GM12878 (cell line): ENCODE results near the gene BRINP3. TPM values are rescaled to one million over a fixed set of nuclear protein-coding genes. Genes with fewer than 3 reads are reported as not detected.

Source experiments
- ATAC-seq: fragments of 200-7000 bp; cut with Tn5 transposase; 3 replicates; pipeline ENCODE4 v1.9.1; 2020; ENCODE audit warnings: mild to moderate bottlenecking, moderate library complexity
- BruUV-seq: library from RNA; stranded (reverse); fragments of 400-500 nt; replicated peaks from 2 replicates; lab custom pipeline; 2021; lab: Mats Ljungman, UMichigan
- CTCF ChIA-PET: fragments of 300-600 bp; sonication (Branson Sonifier 250); formaldehyde crosslinking; extraction: SDS; loops from one replicate; lab custom pipeline; 2021; ENCODE audit warnings: inconsistent platforms; lab: Yijun Ruan, JAX
- POLR2A ChIA-PET: fragments of 350-600 bp; formaldehyde crosslinking; extraction: SDS; loops from one replicate; lab custom pipeline; 2021; ENCODE audit warnings: inconsistent platforms; lab: Charles Lee
- RAD21 ChIA-PET: fragments of 300-600 bp; sonication (Branson Sonifier 250); formaldehyde crosslinking; loops from one replicate; lab custom pipeline; 2023; ENCODE audit warnings: antibody characterized with exemption; ENCODE audit not compliant: unreplicated experiment; lab: Charles Lee
- SMC1A ChIA-PET: fragments of 300-600 bp; sonication (Branson Sonifier 250); formaldehyde crosslinking; loops from one replicate; lab custom pipeline; 2023; ENCODE audit not compliant: unreplicated experiment, uncharacterized antibody; lab: Charles Lee
- DNase-seq: peaks from one replicate; pipeline ENCODE4 v3.0.0-alpha.2; 2011; ENCODE audit warnings: low read depth, low spot score
- FAIRE-seq: peaks from 3 replicates; lab custom pipeline; 2011; peaks lifted over from hg19 to GRCh38; lab: Jason Lieb, UNC
- H2AFZ ChIP-seq: 2 replicates; pipeline ENCODE4 v1.6.0; 2011; ENCODE audit warnings: low read depth, low read length, control low read depth; ENCODE audit not compliant: control insufficient read depth
- H3K27ac ChIP-seq: 2 replicates; pipeline ENCODE4 v1.5.1; 2011; ENCODE audit warnings: control low read depth; ENCODE audit not compliant: control insufficient read depth, insufficient read depth
- H3K27me3 ChIP-seq, 2 experiments: replicated peaks in 1 of 2; 2 replicates each; pipeline versions ENCODE4 v1.6.0 to v1.6.1; 2011; ENCODE audit warnings: low read length in 1 of 2; ENCODE audit not compliant: control insufficient read depth in 2 of 2, insufficient read depth in 2 of 2
- H3K36me3 ChIP-seq, 2 experiments: 2 replicates each; pipeline ENCODE4 v1.5.1; 2011; ENCODE audit warnings: low read length in 1 of 2; ENCODE audit not compliant: control insufficient read depth in 2 of 2, insufficient read depth in 2 of 2
- H3K4me1 ChIP-seq: 2 replicates; pipeline ENCODE4 v1.6.1; 2011; ENCODE audit warnings: mild to moderate bottlenecking, low read length, moderate library complexity, mixed read lengths; ENCODE audit not compliant: control insufficient read depth, insufficient read depth
- H3K4me2 ChIP-seq: 2 replicates; pipeline ENCODE4 v1.6.0; 2011; ENCODE audit warnings: control low read depth; ENCODE audit not compliant: control insufficient read depth, insufficient read depth
- H3K4me3 ChIP-seq: fragments of 200-600 bp; sonication (generic); 2 replicates; pipeline ENCODE4 v1.5.1; 2016
- H3K79me2 ChIP-seq: 2 replicates; pipeline ENCODE4 v1.6.0; 2011; ENCODE audit warnings: low read length; ENCODE audit not compliant: control insufficient read depth, insufficient read depth
- H3K9ac ChIP-seq: 2 replicates; pipeline ENCODE4 v1.8.0; 2011; ENCODE audit warnings: low read length, control low read depth, mixed read lengths; ENCODE audit not compliant: control insufficient read depth, insufficient read depth
- H3K9me3 ChIP-seq: replicated peaks from 3 replicates; pipeline ENCODE4 v1.5.1; 2011; ENCODE audit warnings: mild to moderate bottlenecking, low read length; ENCODE audit not compliant: control insufficient read depth, insufficient read depth
- H4K20me1 ChIP-seq: 2 replicates; pipeline ENCODE4 v1.6.0; 2011; ENCODE audit not compliant: control insufficient read depth, insufficient read depth
- CBX5 ChIP-seq: sonication (generic); IDR thresholded peaks from 2 replicates; pipeline ENCODE4 v1.6.1; 2016; ENCODE audit warnings: low read depth, moderate library complexity, mild to moderate bottlenecking, inconsistent platforms
- CEBPB ChIP-seq, 2 experiments: fragments of 150-350 bp in 1 of 2; IDR thresholded peaks; 2 replicates each; pipeline ENCODE4 v1.6.1; 2012 to 2014; ENCODE audit warnings: low read depth in 2 of 2, low read length in 2 of 2, borderline replicate concordance in 1 of 2, inconsistent platforms in 1 of 2
- CREB1 ChIP-seq: IDR thresholded peaks from 2 replicates; pipeline ENCODE4 v1.6.1; 2012; ENCODE audit warnings: low read depth, mild to moderate bottlenecking, inconsistent platforms
- CREM ChIP-seq: IDR thresholded peaks from 2 replicates; pipeline ENCODE4 v1.6.1; 2014; ENCODE audit warnings: antibody characterized with exemption, low read depth
- EED ChIP-seq: sonication (generic); IDR thresholded peaks from 2 replicates; pipeline ENCODE4 v1.6.1; 2016; ENCODE audit warnings: antibody characterized with exemption, low read depth
- EZH2 ChIP-seq: IDR thresholded peaks from 2 replicates; pipeline ENCODE4 v1.6.1; 2012; ENCODE audit warnings: low read depth, mild to moderate bottlenecking, control low read depth, inconsistent platforms, low read length, borderline replicate concordance; ENCODE audit not compliant: control insufficient read depth
- HCFC1 ChIP-seq: fragments of 150-350 bp; IDR thresholded peaks from 2 replicates; pipeline ENCODE4 v1.6.1; 2014; ENCODE audit warnings: low read length
- IRF4 ChIP-seq: IDR thresholded peaks from 2 replicates; pipeline ENCODE4 v1.6.1; 2011; ENCODE audit warnings: low read depth, low read length
- MTA2 ChIP-seq: fragments of 450-650 bp; IDR thresholded peaks from 2 replicates; pipeline ENCODE4 v1.6.1; 2016; ENCODE audit warnings: low read depth, mild to moderate bottlenecking, moderate library complexity
- NFXL1 ChIP-seq: fragments of 450-650 bp; IDR thresholded peaks from 2 replicates; pipeline ENCODE4 v1.6.1; 2017; ENCODE audit warnings: antibody characterized with exemption, mild to moderate bottlenecking, borderline replicate concordance
- POLR2AphosphoS5 ChIP-seq: IDR thresholded peaks from 2 replicates; pipeline ENCODE4 v1.6.1; 2011; ENCODE audit warnings: mild to moderate bottlenecking, low read length, inconsistent platforms
- RB1 ChIP-seq: fragments of 450-650 bp; formaldehyde crosslinking; IDR thresholded peaks from 2 replicates; pipeline ENCODE4 v1.6.1; 2017; ENCODE audit warnings: mild to moderate bottlenecking, borderline replicate concordance
- SREBF1 ChIP-seq: IDR thresholded peaks from 2 replicates; pipeline ENCODE4 v1.6.1; 2012; ENCODE audit warnings: mild to moderate bottlenecking, low read length
- STAT1 ChIP-seq: fragments of 450-650 bp; conservative IDR thresholded peaks from 2 replicates; pipeline ENCODE4 v1.6.1; 2014; ENCODE audit warnings: antibody characterized with exemption, mild to moderate bottlenecking
- WGBS: methylation state at CpG from one replicate; pipeline ENCODE4 v1.1.6; 2016; ENCODE audit warnings: low lambda C conversion rate; ENCODE audit not compliant: insufficient replicate concordance, insufficient coverage; ENCODE audit errors: missing lambda C conversion rate; 5-methylcytosine and 5-hydroxymethylcytosine counted together
- in situ Hi-C: fragments of 300-500 bp; cut with MboI; formaldehyde crosslinking; loops from 9 replicates; pipeline ENCODE4 v1.14.3; 2018; ENCODE audit warnings: mixed read lengths
- intact Hi-C: fragments of 100-400 bp; cut with micrococcal nuclease; formaldehyde crosslinking; loops from one replicate; pipeline ENCODE4 v1.14.2; 2022; ENCODE audit not compliant: unreplicated experiment
- polyA plus RNA-seq, 11 experiments: library from polyadenylated mRNA; depleted of rRNA in 4 of 11; unstranded in 6 of 11; stranded (reverse) in 5 of 11; fragments of >200 nt; fragmentation: Nextera tagmentation in 4 of 11; fragmentation: Illumina TruSeq in 1 of 11; extraction: Ambion mirVana in 4 of 11; extraction: Trizol in 1 of 11; gene quantifications; 1 replicate in 1 of 11; 2 replicates in 10 of 11; pipeline versions ENCODE4 v1.2.1 to v1.2.3, GENCODE V29; 2011 to 2016; ENCODE audit warnings: inconsistent platforms in 2 of 11, missing spikeins in 2 of 11, low read depth in 1 of 11
- total RNA-seq, 4 experiments: library from RNA; depleted of rRNA in 3 of 4; stranded (reverse); fragments of >200 nt in 3 of 4; fragmentation: Illumina TruSeq in 1 of 4; extraction: Trizol in 1 of 4; gene quantifications; 2 replicates each; pipeline versions ENCODE4 v1.2.1 to v1.2.3, GENCODE V29; 2013 to 2021
- TF ChIP-seq, protein P1 (sequence below): fragments of 450-650 bp; IDR thresholded peaks from 2 replicates; pipeline ENCODE4 v1.6.1; 2017; ENCODE audit warnings: mild to moderate bottlenecking, moderate library complexity
- TF ChIP-seq, protein P2 (sequence below): fragments of 450-650 bp; IDR thresholded peaks from 2 replicates; pipeline ENCODE4 v1.6.1; 2018; ENCODE audit warnings: borderline replicate concordance, mild to moderate bottlenecking; ENCODE audit not compliant: partially characterized antibody
- TF ChIP-seq, protein P3 (sequence below): fragments of 450-650 bp; IDR thresholded peaks from 2 replicates; pipeline ENCODE4 v1.6.1; 2017; ENCODE audit warnings: borderline replicate concordance

The BRINP3 gene
- total and polyA plus RNA-seq, 10 of the 15 experiments (the other 5 are each of a cell fraction or from before 2014, with no cell fraction given): under 0.01 TPM; not detected in 9

DNA sequence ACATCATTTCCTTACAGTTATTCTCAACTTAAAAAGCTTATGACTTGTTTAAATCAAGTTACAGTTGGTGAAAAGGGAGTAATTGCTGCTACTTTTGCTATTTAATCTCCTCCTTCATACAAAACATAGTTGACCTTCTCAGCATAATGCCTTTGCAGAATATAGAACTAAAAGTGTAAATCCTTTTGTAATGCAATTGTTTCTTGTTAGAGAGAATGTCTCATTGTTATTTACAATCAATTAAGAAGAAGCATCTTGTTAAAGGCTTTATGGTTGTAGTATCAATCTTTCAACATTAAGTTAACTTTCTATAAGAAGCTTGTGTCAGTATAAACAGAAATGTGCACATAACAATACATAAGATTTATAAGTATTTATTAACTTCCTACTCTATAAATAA lies 360.7 kb downstream of the BRINP3 start (continued):
- TF ChIP-seq NFXL1 (no peak), SREBF1 (no peak), CBX5 (no peak)
- TF ChIP-seq, protein P1, sequence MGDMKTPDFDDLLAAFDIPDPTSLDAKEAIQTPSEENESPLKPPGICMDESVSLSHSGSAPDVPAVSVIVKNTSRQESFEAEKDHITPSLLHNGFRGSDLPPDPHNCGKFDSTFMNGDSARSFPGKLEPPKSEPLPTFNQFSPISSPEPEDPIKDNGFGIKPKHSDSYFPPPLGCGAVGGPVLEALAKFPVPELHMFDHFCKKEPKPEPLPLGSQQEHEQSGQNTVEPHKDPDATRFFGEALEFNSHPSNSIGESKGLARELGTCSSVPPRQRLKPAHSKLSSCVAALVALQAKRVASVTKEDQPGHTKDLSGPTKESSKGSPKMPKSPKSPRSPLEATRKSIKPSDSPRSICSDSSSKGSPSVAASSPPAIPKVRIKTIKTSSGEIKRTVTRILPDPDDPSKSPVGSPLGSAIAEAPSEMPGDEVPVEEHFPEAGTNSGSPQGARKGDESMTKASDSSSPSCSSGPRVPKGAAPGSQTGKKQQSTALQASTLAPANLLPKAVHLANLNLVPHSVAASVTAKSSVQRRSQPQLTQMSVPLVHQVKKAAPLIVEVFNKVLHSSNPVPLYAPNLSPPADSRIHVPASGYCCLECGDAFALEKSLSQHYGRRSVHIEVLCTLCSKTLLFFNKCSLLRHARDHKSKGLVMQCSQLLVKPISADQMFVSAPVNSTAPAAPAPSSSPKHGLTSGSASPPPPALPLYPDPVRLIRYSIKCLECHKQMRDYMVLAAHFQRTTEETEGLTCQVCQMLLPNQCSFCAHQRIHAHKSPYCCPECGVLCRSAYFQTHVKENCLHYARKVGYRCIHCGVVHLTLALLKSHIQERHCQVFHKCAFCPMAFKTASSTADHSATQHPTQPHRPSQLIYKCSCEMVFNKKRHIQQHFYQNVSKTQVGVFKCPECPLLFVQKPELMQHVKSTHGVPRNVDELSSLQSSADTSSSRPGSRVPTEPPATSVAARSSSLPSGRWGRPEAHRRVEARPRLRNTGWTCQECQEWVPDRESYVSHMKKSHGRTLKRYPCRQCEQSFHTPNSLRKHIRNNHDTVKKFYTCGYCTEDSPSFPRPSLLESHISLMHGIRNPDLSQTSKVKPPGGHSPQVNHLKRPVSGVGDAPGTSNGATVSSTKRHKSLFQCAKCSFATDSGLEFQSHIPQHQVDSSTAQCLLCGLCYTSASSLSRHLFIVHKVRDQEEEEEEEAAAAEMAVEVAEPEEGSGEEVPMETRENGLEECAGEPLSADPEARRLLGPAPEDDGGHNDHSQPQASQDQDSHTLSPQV: no peak
- TF ChIP-seq, protein P2, sequence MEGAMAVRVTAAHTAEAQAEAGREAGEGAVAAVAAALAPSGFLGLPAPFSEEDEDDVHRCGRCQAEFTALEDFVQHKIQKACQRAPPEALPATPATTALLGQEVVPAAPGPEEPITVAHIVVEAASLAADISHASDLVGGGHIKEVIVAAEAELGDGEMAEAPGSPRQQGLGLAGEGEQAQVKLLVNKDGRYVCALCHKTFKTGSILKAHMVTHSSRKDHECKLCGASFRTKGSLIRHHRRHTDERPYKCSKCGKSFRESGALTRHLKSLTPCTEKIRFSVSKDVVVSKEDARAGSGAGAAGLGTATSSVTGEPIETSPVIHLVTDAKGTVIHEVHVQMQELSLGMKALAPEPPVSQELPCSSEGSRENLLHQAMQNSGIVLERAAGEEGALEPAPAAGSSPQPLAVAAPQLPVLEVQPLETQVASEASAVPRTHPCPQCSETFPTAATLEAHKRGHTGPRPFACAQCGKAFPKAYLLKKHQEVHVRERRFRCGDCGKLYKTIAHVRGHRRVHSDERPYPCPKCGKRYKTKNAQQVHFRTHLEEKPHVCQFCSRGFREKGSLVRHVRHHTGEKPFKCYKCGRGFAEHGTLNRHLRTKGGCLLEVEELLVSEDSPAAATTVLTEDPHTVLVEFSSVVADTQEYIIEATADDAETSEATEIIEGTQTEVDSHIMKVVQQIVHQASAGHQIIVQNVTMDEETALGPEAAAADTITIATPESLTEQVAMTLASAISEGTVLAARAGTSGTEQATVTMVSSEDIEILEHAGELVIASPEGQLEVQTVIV: no peak

DNA sequence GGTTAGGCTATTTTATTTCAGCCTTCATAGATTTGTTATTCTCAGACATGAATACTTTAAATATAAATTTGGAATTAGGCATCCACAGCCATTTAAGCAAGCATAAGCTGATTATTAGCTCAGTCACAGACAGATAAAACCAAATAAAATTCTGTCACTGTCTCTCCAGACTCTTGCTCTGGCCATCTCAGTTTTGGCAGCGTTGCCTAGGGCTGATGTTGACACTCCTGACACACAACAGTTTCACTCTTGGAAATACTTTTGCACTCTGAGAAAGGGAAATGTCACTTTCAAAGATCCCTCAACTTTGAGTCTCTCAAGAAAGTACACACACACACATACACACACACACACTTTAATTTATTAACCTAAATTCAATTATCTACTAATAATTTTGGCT lies 372.7 kb downstream of the BRINP3 start:
- H2AFZ ChIP-seq: no peak overlapping the region
- 0% methylated on average over 1 of the region's 1 CpG for WGBS
- intact Hi-C loops: no loop called here
- no peaks in the 10 kb centered on the region for H3K79me2 ChIP-seq
- ATAC-seq (no peak), DNase-seq (no peak), FAIRE-seq (no peak)
- H3K4me2 ChIP-seq: no peak overlapping the region
- SMC1A ChIA-PET: no interaction called here
- no peaks in the 10 kb centered on the region for H3K9me3 ChIP-seq
- no peaks in the 10 kb centered on the region for H4K20me1 ChIP-seq
- no peaks in the 10 kb centered on the region for H3K27me3 ChIP-seq
- no TSS peak for BruUV-seq
- POLR2A ChIA-PET: no interaction called here
- in situ Hi-C loops: no loop called here
- H3K36me3 ChIP-seq: no peaks in the 10 kb centered on the region
- no peak overlapping the region for H3K27ac ChIP-seq
- no peak overlapping the region for H3K9ac ChIP-seq
- H3K4me3 ChIP-seq: no peak overlapping the region
- RAD21 ChIA-PET: no interaction called here
- CTCF ChIA-PET: no interaction called here
- H3K4me1 ChIP-seq: no peaks in the 10 kb centered on the region
- TF ChIP-seq EZH2 (no peak), CREM (no peak), POLR2AphosphoS5 (no peak), CREB1 (no peak), HCFC1 (no peak), EED (no peak), CEBPB (IDR thresholded peaks at IDR 0.05; ENCODE audit: borderline replicate concordance in 1 of 2, low read depth in 2 of 2, low read length in 2 of 2) (no peak), IRF4 (no peak), RB1 (no peak), STAT1 (no peak), MTA2 (no peak)
- TF ChIP-seq, protein P3, sequence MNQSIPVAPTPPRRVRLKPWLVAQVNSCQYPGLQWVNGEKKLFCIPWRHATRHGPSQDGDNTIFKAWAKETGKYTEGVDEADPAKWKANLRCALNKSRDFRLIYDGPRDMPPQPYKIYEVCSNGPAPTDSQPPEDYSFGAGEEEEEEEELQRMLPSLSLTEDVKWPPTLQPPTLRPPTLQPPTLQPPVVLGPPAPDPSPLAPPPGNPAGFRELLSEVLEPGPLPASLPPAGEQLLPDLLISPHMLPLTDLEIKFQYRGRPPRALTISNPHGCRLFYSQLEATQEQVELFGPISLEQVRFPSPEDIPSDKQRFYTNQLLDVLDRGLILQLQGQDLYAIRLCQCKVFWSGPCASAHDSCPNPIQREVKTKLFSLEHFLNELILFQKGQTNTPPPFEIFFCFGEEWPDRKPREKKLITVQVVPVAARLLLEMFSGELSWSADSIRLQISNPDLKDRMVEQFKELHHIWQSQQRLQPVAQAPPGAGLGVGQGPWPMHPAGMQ: no peak
